SU-DHL-6 (cell line): Measurements from ENCODE around the gene TMF1.

Experiments
- H2AFZ ChIP-seq: fragments of 200-600 bp; sonication (generic); 2 replicates; pipeline ENCODE4 v1.6.1; 2014; ENCODE audit warnings: low read depth, mild to moderate bottlenecking, moderate library complexity, mixed read lengths, antibody characterized with exemption, low read length; ENCODE audit not compliant: severe bottlenecking
- H3F3A ChIP-seq: fragments of 200-600 bp; shearing (Covaris generic); 2 replicates; pipeline ENCODE4 v1.6.0; 2016; ENCODE audit warnings: antibody characterized with exemption, mild to moderate bottlenecking; ENCODE audit not compliant: insufficient read depth
- H3K27ac ChIP-seq: fragments of 200-600 bp; sonication (generic); 2 replicates; pipeline ENCODE4 v1.5.1; 2016; ENCODE audit warnings: low read depth, mild to moderate bottlenecking, low read length, moderate library complexity, mixed read lengths
- H3K27me3 ChIP-seq: fragments of 200-600 bp; sonication (generic), shearing (Covaris generic); 2 replicates; pipeline ENCODE4 v1.6.0; 2014; ENCODE audit warnings: mild to moderate bottlenecking, low read length
- H3K36me3 ChIP-seq: fragments of 200-600 bp; sonication (generic); 2 replicates; pipeline ENCODE4 v1.6.1; 2014; ENCODE audit warnings: mild to moderate bottlenecking, low read length, mixed read lengths
- H3K4me2 ChIP-seq: fragments of 300-600, 200-600 bp; shearing (Covaris generic), sonication (generic); 2 replicates; pipeline ENCODE4 v1.6.0; 2014; ENCODE audit warnings: low read length, low read depth, mild to moderate bottlenecking; ENCODE audit not compliant: poor library complexity, severe bottlenecking
- H3K4me3 ChIP-seq: fragments of 200-600 bp; sonication (generic); 2 replicates; pipeline ENCODE4 v1.5.1; 2014; ENCODE audit warnings: antibody characterized with exemption, low read length, mild to moderate bottlenecking, mixed read lengths; ENCODE audit not compliant: insufficient read depth, poor library complexity, severe bottlenecking
- H3K79me2 ChIP-seq: fragments of 200-600 bp; sonication (generic); 2 replicates; pipeline ENCODE4 v1.6.1; 2014; ENCODE audit warnings: mild to moderate bottlenecking, low read length, moderate library complexity; ENCODE audit not compliant: insufficient read depth
- H3K9ac ChIP-seq: fragments of 200-600 bp; sonication (generic); 2 replicates; pipeline ENCODE4 v1.7.0; 2014; ENCODE audit warnings: mild to moderate bottlenecking, low read length
- H3K9me2 ChIP-seq: fragments of 200-600 bp; sonication (generic); replicated peaks from 2 replicates; pipeline ENCODE4 v1.6.1; 2014; ENCODE audit warnings: low read length; ENCODE audit not compliant: insufficient read depth
- H3K9me3 ChIP-seq: fragments of 200-600 bp; sonication (generic); 2 replicates; pipeline ENCODE4 v1.6.1; 2014; ENCODE audit warnings: low read length, mixed read lengths; ENCODE audit not compliant: insufficient read depth
- H4K20me1 ChIP-seq: fragments of 200-600 bp; sonication (generic); 2 replicates; pipeline ENCODE4 v1.6.1; 2014; ENCODE audit warnings: low read depth, mild to moderate bottlenecking, antibody characterized with exemption, low read length, moderate library complexity, mixed read lengths
- EZH2phosphoT487 ChIP-seq: fragments of 200-600 bp; sonication (generic), shearing (Covaris generic); conservative IDR thresholded peaks from 2 replicates; pipeline ENCODE4 v1.6.1; 2018; ENCODE audit warnings: mild to moderate bottlenecking, antibody characterized with exemption, low read length, moderate library complexity, mixed read lengths
- TF ChIP-seq, protein P1 (sequence below): fragments of 200-600 bp; sonication (generic); IDR thresholded peaks from one replicate; pipeline ENCODE4 v1.5.1; 2017; ENCODE audit warnings: antibody characterized with exemption, mild to moderate bottlenecking, low read length, moderate library complexity; ENCODE audit not compliant: insufficient read depth, poor library complexity, severe bottlenecking

The TMF1 gene

GRCh38 chr3:69085168-69085832, 33.2 kb upstream of the TMF1 start:
- Histone ChIP-seq H2AFZ (peak overlapping the region; percentile 43), H3K27me3 (no peaks in the 10 kb centered on the region), H3K4me2 (peak overlapping the region; percentile 80), H3K9ac (peak overlapping the region; percentile 71), H3K4me3 (peak overlapping the region; percentile 81), H3F3A (peaks cover 40% of the 10 kb centered on the region), H3K79me2 (peaks cover 42% of the 10 kb centered on the region), H3K36me3 (no peaks in the 10 kb centered on the region), H4K20me1 (no peaks in the 10 kb centered on the region), H3K27ac (peak overlapping the region; percentile 56), H3K9me3 (no peaks in the 10 kb centered on the region), H3K9me2 (no peaks in the 10 kb centered on the region)
- TF ChIP-seq, protein P1, sequence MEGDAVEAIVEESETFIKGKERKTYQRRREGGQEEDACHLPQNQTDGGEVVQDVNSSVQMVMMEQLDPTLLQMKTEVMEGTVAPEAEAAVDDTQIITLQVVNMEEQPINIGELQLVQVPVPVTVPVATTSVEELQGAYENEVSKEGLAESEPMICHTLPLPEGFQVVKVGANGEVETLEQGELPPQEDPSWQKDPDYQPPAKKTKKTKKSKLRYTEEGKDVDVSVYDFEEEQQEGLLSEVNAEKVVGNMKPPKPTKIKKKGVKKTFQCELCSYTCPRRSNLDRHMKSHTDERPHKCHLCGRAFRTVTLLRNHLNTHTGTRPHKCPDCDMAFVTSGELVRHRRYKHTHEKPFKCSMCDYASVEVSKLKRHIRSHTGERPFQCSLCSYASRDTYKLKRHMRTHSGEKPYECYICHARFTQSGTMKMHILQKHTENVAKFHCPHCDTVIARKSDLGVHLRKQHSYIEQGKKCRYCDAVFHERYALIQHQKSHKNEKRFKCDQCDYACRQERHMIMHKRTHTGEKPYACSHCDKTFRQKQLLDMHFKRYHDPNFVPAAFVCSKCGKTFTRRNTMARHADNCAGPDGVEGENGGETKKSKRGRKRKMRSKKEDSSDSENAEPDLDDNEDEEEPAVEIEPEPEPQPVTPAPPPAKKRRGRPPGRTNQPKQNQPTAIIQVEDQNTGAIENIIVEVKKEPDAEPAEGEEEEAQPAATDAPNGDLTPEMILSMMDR: no peak
- TF ChIP-seq EZH2phosphoT487: no peak

DNA sequence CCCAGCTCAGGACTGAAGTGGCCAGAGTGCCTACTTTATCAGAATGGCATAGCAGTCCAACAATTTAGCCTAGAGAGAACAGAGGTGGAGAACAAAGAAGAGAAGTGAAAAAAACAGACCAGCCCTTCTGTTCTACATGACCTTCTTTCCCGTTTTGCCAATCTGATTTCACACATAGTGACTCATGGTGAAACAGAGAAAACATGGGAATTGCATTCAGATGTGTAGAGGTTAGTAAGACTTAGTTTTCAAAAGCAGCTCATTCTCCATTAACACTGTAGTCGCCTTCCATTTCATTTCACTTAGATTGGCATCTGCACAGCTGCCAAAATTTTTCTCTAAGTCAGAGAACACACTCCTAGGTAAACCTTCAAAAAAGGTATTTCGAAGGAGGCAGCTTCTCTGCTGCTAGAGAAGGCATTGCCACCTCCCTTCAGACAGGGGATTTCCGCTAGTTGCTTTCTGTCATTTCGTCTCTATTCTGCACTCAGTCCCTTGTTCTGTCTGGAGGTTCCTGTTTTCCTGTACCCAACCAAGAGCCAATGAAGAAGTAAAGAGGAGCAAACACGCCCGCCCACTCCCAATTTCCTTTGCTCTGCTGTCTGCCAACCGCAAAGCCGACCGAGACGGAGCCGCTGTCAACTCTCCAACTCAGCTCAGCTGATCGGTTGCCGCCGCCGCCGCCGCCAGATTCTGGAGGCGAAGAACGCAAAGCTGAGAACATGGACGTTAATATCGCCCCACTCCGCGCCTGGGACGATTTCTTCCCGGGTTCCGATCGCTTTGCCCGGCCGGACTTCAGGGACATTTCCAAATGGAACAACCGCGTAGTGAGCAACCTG, 32.4 kb upstream of the TMF1 start, which contains the start of gene ARL6IP5:
ARL6IP5 (plus strand) TSS at position 612 of the 842 bp plus-strand sequence; CDS start at position 723, 111 bp downstream.
- Histone ChIP-seq H3K4me3 (peak within 1 kb of the TSS; percentile 81), H3K79me2 (peaks cover 41% of the 10 kb centered on the region), H3K27ac (peak within 1 kb of the TSS; percentile 92), H4K20me1 (no peaks in the 10 kb centered on the region), H3K9me3 (no peaks in the 10 kb centered on the region), H3K9ac (peak within 1 kb of the TSS; percentile 71), H3K27me3 (no peaks in the 10 kb centered on the region), H3K9me2 (no peaks in the 10 kb centered on the region), H3K36me3 (no peaks in the 10 kb centered on the region), H3K4me2 (peak within 1 kb of the TSS; percentile 80), H3F3A (peaks cover 40% of the 10 kb centered on the region), H2AFZ (peak within 1 kb of the TSS; percentile 43)
- TF ChIP-seq, protein P1: no peak
- no peak for TF ChIP-seq EZH2phosphoT487

GRCh38 chr3:69082805-69083204, 30.7 kb upstream of the TMF1 start:
- peak overlapping the region; percentile 29 for H3K4me3 ChIP-seq
- no peaks in the 10 kb centered on the region for H4K20me1 ChIP-seq
- H3K27ac ChIP-seq: peak overlapping the region; percentile 92
- TF ChIP-seq EZH2phosphoT487: no peak
- TF ChIP-seq, protein P1: no peak
- no peaks in the 10 kb centered on the region for H3K36me3 ChIP-seq
- H3F3A ChIP-seq: peaks cover 40% of the 10 kb centered on the region
- no peaks in the 10 kb centered on the region for H3K27me3 ChIP-seq
- H2AFZ ChIP-seq: peak overlapping the region; percentile 88
- no peaks in the 10 kb centered on the region for H3K9me2 ChIP-seq
- peak overlapping the region; percentile 80 for H3K4me2 ChIP-seq
- H3K9me3 ChIP-seq: no peaks in the 10 kb centered on the region
- peaks cover 42% of the 10 kb centered on the region for H3K79me2 ChIP-seq
- peak overlapping the region; percentile 71 for H3K9ac ChIP-seq
